Calu3 (cell line): Measurements from ENCODE around the gene GRAMD1B. TPM values are rescaled to one million over a fixed set of nuclear protein-coding genes. Genes with fewer than 3 reads are reported as not detected.
A peak's percentile ranks its signal among the peaks of the same experiment; 100 is the strongest.

Source experiments
- BruUV-seq: library from RNA; stranded (reverse); fragments of 400-500 nt; replicated peaks from 2 replicates; lab custom pipeline; 2021; lab: Mats Ljungman, UMichigan
- CTCF ChIA-PET: fragments of 300-600 bp; sonication (Branson Sonifier 250); formaldehyde crosslinking; loops from one replicate; lab custom pipeline; 2022; ENCODE audit warnings: antibody characterized with exemption; lab: Charles Lee
- DNase-seq: peaks from one replicate; pipeline ENCODE4 v3.0.0; 2022
- H3K27ac Mint-ChIP-seq: one replicate; pipeline ENCODE4 v1.8.0; 2022; ENCODE audit warnings: mixed read lengths; ENCODE audit not compliant: unreplicated experiment
- H3K27me3 Mint-ChIP-seq: one replicate; pipeline ENCODE4 v1.8.0; 2022; ENCODE audit warnings: mixed read lengths; ENCODE audit not compliant: unreplicated experiment
- H3K36me3 Mint-ChIP-seq: one replicate; pipeline ENCODE4 v1.8.0; 2022; ENCODE audit warnings: mild to moderate bottlenecking, moderate library complexity, mixed read lengths; ENCODE audit not compliant: insufficient read depth, unreplicated experiment
- H3K4me1 Mint-ChIP-seq: one replicate; pipeline ENCODE4 v1.8.0; 2022; ENCODE audit warnings: mild to moderate bottlenecking, low read depth, mixed read lengths; ENCODE audit not compliant: unreplicated experiment
- H3K4me3 Mint-ChIP-seq: one replicate; pipeline ENCODE4 v1.8.0; 2022; ENCODE audit warnings: mild to moderate bottlenecking, low read depth, moderate library complexity, mixed read lengths; ENCODE audit not compliant: unreplicated experiment
- H3K9me3 Mint-ChIP-seq: one replicate; pipeline ENCODE4 v1.8.0; 2022; ENCODE audit warnings: low read depth, mixed read lengths; ENCODE audit not compliant: unreplicated experiment
- CTCF ChIP-seq: fragments of 200-600 bp; IDR thresholded peaks from one replicate; pipeline ENCODE4 v1.8.0; 2022; ENCODE audit warnings: antibody characterized with exemption; ENCODE audit not compliant: unreplicated experiment
- intact Hi-C: fragments of 100-400 bp; cut with micrococcal nuclease; formaldehyde crosslinking; loops from one replicate; pipeline ENCODE4 v1.10.0; 2022; ENCODE audit not compliant: unreplicated experiment
- total RNA-seq: library from RNA; stranded (reverse); gene quantifications from 2 replicates; pipeline ENCODE4 v1.2.3, GENCODE V29; 2022

The GRAMD1B gene
- total RNA-seq, 1 experiment from 2014 or later: 5.9 TPM

- intact Hi-C loops: no loop called here
- CTCF ChIA-PET: no interaction called here
- Mint-ChIP-seq H3K4me1 (no peaks in the 10 kb centered on the region), H3K4me3 (no peak overlapping the region), H3K27me3 (peaks cover 94% of the 10 kb centered on the region), H3K36me3 (no peaks in the 10 kb centered on the region), H3K27ac (no peak overlapping the region), H3K9me3 (no peaks in the 10 kb centered on the region)
- no peak for TF ChIP-seq CTCF
- no peak for DNase-seq
- BruUV-seq: no TSS peak
Measured at GRCh38 chr11:123428116-123428715, 1.9 kb upstream of the GRAMD1B start.

GRCh38 chr11:123429336-123429735 is 733 bp upstream of the GRAMD1B start:
- intact Hi-C loops: no loop called here
- no TSS peak for BruUV-seq
- Mint-ChIP-seq H3K4me3 (no peak overlapping the region), H3K9me3 (no peaks in the 10 kb centered on the region), H3K27me3 (peaks cover 83% of the 10 kb centered on the region), H3K27ac (no peak overlapping the region), H3K36me3 (no peaks in the 10 kb centered on the region), H3K4me1 (no peaks in the 10 kb centered on the region)
- no peak for DNase-seq
- no peak for TF ChIP-seq CTCF
- CTCF ChIA-PET: no interaction called here

GRCh38 chr11:123430721-123431497 is 840 bp downstream of the GRAMD1B start:
- H3K4me1 Mint-ChIP-seq: no peaks in the 10 kb centered on the region
- no TSS peak for BruUV-seq
- H3K4me3 Mint-ChIP-seq: peak overlapping the region; percentile 7
- H3K27ac Mint-ChIP-seq: no peak overlapping the region
- peaks cover 69% of the 10 kb centered on the region for H3K27me3 Mint-ChIP-seq
- no peaks in the 10 kb centered on the region for H3K9me3 Mint-ChIP-seq
- CTCF ChIA-PET: no interaction called here
- no peak for TF ChIP-seq CTCF
- no peak for DNase-seq
- intact Hi-C loops: no loop called here
- no peaks in the 10 kb centered on the region for H3K36me3 Mint-ChIP-seq

GRCh38 chr11:123431619-123432018 is 1.6 kb downstream of the GRAMD1B start:
- BruUV-seq: no TSS peak
- Mint-ChIP-seq H3K36me3 (no peaks in the 10 kb centered on the region), H3K27me3 (peaks cover 69% of the 10 kb centered on the region), H3K4me3 (no peak overlapping the region), H3K9me3 (no peaks in the 10 kb centered on the region), H3K4me1 (no peaks in the 10 kb centered on the region), H3K27ac (no peak overlapping the region)
- DNase-seq: no peak
- no peak for TF ChIP-seq CTCF
- intact Hi-C loops: no loop called here
- CTCF ChIA-PET: no interaction called here
